HepG2 (cell line): Measurements from ENCODE around the gene C1orf159. TPM values are rescaled to one million over a fixed set of nuclear protein-coding genes. Genes with fewer than 3 reads are reported as not detected.

Experiments
- CCDC6 ChIP-seq: sonication (generic); formaldehyde crosslinking; IDR thresholded peaks from 2 replicates; pipeline ENCODE4 v1.8.1; 2022; ENCODE audit warnings: mild to moderate bottlenecking, missing genetic modification reagents, moderate library complexity
- ZMYM3 ChIP-seq: sonication (generic); formaldehyde crosslinking; IDR thresholded peaks from 2 replicates; pipeline ENCODE4 v1.5.1; 2020; ENCODE audit warnings: mild to moderate bottlenecking, missing genetic modification reagents
- ZNF629 ChIP-seq: sonication (generic); formaldehyde crosslinking; conservative IDR thresholded peaks from 2 replicates; pipeline ENCODE4 v1.5.0; 2020; ENCODE audit warnings: missing genetic modification reagents
- ZNF652 ChIP-seq: IDR thresholded peaks from 2 replicates; pipeline ENCODE4 v1.6.1; 2016; ENCODE audit warnings: low read depth, borderline replicate concordance
- ZNF780A ChIP-seq: sonication (generic); formaldehyde crosslinking; IDR thresholded peaks from 2 replicates; pipeline ENCODE4 v1.8.0; 2022; ENCODE audit warnings: mild to moderate bottlenecking, missing genetic modification reagents, moderate library complexity
- polyA plus RNA-seq, 8 experiments: library from polyadenylated mRNA; depleted of rRNA in 3 of 8; stranded (reverse) in 7 of 8; unstranded in 1 of 8; fragments of >200 nt; fragmentation: Illumina TruSeq in 4 of 8; extraction: Trizol in 4 of 8; gene quantifications; 2 replicates each; pipeline versions ENCODE4 v1.2.1 to v1.2.3, GENCODE V29; 2011 to 2016; ENCODE audit warnings: low read depth in 4 of 8, missing spikeins in 1 of 8, mixed read lengths in 1 of 8; ENCODE audit not compliant: insufficient read depth in 1 of 8
- total RNA-seq, 5 experiments: library from RNA; depleted of rRNA; stranded (reverse); fragments of >200 nt; fragmentation: Illumina TruSeq; extraction: Trizol; gene quantifications; 2 replicates each; pipeline ENCODE4 v1.2.3, GENCODE V29; 2016; ENCODE audit warnings: low read depth in 1 of 5
- TF ChIP-seq, protein P1 (sequence below): sonication (generic); formaldehyde crosslinking; IDR thresholded peaks from 2 replicates; pipeline ENCODE4 v1.5.0; 2020; ENCODE audit warnings: missing genetic modification reagents
- TF ChIP-seq, protein P2 (sequence below): sonication (generic); formaldehyde crosslinking; IDR thresholded peaks from 2 replicates; pipeline ENCODE4 v1.4.0; 2020; ENCODE audit warnings: missing genetic modification reagents, mild to moderate bottlenecking, borderline replicate concordance
- TF ChIP-seq, protein P3 (sequence below): sonication (generic); formaldehyde crosslinking; IDR thresholded peaks from 2 replicates; pipeline ENCODE4 v1.5.1; 2020; ENCODE audit warnings: mild to moderate bottlenecking, missing genetic modification reagents

C1orf159 gene
- total and polyA plus RNA-seq, 2 of the 13 experiments (the other 11 are each of a cell fraction or from before 2014, with no cell fraction given) = 3.8 to 6.7 TPM

DNA sequence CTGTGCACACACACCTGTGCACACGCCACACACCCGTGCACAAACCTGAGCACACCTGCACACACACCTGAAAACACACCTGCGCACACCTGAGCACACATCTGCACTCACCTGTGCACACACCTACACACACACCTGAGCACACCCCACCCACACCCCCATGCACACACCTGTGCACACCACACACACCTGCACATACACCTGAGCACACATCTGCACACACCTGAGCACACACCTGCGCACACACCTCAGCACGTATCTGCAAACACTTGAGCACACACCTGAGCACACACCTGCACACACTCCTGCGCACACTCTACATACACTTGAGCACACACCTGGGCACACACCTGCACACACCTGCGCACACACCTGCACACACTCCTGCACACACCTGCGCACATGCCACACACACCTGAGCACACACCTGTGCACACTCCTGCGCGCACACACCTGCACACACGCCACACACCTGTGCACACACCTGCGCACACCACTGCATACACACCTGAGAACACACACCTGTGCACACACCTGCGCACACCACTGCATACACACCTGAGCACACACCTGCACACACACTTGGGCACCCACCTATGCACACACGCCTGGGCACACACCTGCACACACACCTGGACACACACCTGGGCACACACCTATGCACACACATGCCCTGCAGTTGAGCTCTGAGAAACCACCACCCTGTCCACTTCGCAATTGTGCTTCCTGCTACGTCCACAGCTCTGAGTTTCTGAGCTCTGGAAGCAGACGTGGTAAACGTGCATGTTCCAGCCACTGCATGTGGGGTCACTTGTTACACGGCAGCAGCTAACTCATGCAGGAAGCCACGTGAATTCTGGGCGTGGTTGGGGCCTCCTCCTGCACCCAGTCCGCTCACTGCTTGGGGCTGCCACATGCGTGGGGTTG is 8.0 kb upstream of the C1orf159 start (continued):
- TF ChIP-seq, protein P1, sequence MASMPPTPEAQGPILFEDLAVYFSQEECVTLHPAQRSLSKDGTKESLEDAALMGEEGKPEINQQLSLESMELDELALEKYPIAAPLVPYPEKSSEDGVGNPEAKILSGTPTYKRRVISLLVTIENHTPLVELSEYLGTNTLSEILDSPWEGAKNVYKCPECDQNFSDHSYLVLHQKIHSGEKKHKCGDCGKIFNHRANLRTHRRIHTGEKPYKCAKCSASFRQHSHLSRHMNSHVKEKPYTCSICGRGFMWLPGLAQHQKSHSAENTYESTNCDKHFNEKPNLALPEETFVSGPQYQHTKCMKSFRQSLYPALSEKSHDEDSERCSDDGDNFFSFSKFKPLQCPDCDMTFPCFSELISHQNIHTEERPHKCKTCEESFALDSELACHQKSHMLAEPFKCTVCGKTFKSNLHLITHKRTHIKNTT (CRISPR knock-in tag) = no peak
- TF ChIP-seq, protein P2, sequence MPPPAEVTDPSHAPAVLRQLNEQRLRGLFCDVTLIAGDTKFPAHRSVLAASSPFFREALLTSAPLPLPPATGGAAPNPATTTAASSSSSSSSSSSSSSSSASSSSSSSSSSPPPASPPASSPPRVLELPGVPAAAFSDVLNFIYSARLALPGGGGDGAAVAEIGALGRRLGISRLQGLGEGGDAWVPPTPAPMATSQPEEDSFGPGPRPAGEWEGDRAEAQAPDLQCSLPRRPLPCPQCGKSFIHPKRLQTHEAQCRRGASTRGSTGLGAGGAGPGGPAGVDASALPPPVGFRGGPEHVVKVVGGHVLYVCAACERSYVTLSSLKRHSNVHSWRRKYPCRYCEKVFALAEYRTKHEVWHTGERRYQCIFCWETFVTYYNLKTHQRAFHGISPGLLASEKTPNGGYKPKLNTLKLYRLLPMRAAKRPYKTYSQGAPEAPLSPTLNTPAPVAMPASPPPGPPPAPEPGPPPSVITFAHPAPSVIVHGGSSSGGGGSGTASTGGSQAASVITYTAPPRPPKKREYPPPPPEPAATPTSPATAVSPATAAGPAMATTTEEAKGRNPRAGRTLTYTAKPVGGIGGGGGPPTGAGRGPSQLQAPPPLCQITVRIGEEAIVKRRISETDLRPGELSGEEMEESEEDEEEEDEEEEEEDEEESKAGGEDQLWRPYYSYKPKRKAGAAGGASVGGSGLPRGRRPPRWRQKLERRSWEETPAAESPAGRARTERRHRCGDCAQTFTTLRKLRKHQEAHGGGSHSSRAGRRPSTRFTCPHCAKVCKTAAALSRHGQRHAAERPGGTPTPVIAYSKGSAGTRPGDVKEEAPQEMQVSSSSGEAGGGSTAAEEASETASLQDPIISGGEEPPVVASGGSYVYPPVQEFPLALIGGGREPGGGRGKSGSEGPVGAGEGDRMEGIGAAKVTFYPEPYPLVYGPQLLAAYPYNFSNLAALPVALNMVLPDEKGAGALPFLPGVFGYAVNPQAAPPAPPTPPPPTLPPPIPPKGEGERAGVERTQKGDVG = no peak
- no peak for TF ChIP-seq ZNF652 (CRISPR knock-in tag)
- TF ChIP-seq ZNF780A (CRISPR knock-in tag) = 0 out of 2 replicates have a peak, but pooled peaks have one; percentile 15
- no peak for TF ChIP-seq CCDC6 (CRISPR knock-in tag)
- TF ChIP-seq, protein P3, sequence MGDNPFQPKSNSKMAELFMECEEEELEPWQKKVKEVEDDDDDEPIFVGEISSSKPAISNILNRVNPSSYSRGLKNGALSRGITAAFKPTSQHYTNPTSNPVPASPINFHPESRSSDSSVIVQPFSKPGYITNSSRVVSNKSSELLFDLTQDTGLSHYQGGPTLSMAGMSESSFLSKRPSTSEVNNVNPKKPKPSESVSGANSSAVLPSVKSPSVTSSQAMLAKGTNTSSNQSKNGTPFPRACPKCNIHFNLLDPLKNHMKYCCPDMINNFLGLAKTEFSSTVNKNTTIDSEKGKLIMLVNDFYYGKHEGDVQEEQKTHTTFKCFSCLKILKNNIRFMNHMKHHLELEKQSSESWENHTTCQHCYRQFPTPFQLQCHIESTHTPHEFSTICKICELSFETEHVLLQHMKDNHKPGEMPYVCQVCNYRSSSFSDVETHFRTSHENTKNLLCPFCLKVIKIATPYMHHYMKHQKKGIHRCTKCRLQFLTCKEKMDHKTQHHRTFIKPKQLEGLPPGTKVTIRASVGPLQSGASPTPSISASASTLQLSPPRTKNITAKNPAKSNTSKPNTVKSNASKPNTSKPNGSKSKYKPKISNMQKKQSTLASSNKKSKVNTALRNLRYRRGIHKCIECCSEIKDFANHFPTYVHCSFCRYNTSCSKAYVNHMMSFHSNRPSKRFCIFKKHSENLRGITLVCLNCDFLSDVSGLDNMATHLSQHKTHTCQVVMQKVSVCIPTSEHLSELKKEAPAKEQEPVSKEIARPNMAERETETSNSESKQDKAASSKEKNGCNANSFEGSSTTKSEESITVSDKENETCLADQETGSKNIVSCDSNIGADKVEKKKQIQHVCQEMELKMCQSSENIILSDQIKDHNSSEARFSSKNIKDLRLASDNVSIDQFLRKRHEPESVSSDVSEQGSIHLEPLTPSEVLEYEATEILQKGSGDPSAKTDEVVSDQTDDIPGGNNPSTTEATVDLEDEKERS (CRISPR knock-in tag) = peak; percentile 94; the same call in 1 of the 2 replicates
- no peak for TF ChIP-seq ZNF629 (CRISPR knock-in tag)
- TF ChIP-seq ZMYM3 (CRISPR knock-in tag) = peak; percentile 99
